Prostate gland (tissue), 2 donors: ENCODE data around the gene IKZF4. TPM values are rescaled to one million over a fixed set of nuclear protein-coding genes. Genes with fewer than 3 reads are reported as not detected.
A peak's percentile ranks its signal among the peaks of the same experiment; 100 is the strongest.
"Not testable (repeated sequence)": the region's sequence is repeated elsewhere in the genome, so short reads cannot be mapped to it uniquely, and the experiment has no call there.

Experiments used
- DNase-seq: peaks from one replicate; pipeline ENCODE4 v3.0.0-alpha.2; 2019; ENCODE audit warnings: low spot score
- H3K27ac ChIP-seq, 2 donors: fragments of 200-600 bp; sonication (generic); 2 replicates each; pipeline ENCODE4 v1.5.1; 2017 to 2019
- H3K27me3 ChIP-seq: fragments of 200-600 bp; sonication (generic); replicated peaks from 2 replicates; pipeline ENCODE4 v1.5.1; 2019; ENCODE audit not compliant: insufficient read depth
- H3K36me3 ChIP-seq, 2 donors: fragments of 200-600 bp; sonication (generic); 1 replicate in 1 of 2; 2 replicates in 1 of 2; pipeline versions ENCODE4 v1.5.1 to v1.8.1; 2017 to 2019
- H3K4me1 ChIP-seq: fragments of 200-600 bp; sonication (generic); replicated peaks from 2 replicates; pipeline ENCODE4 v1.5.1; 2019
- H3K4me3 ChIP-seq, 2 donors: fragments of 200-600 bp; sonication (generic); 2 replicates each; pipeline ENCODE4 v1.5.1; 2017 to 2019
- H3K9me3 ChIP-seq: fragments of 200-600 bp; sonication (generic); 2 replicates; pipeline ENCODE4 v1.5.1; 2017
- POLR2A ChIP-seq: fragments of 450-650 bp; IDR thresholded peaks from one replicate; pipeline ENCODE4 v1.6.1; 2016; ENCODE audit warnings: antibody characterized with exemption, mild to moderate bottlenecking
- POLR2AphosphoS5 ChIP-seq: sonication (generic); formaldehyde crosslinking; IDR thresholded peaks from one replicate; pipeline ENCODE4 v1.6.1; 2017; ENCODE audit warnings: antibody characterized with exemption
- WGBS: methylation state at CpG from one replicate; pipeline ENCODE4 v1.1.5; 2018; 5-methylcytosine and 5-hydroxymethylcytosine counted together
- intact Hi-C: fragments of 100-400 bp; cut with DNase I; formaldehyde crosslinking; loops from one replicate; pipeline ENCODE4 v1.14.2; 2022
- total RNA-seq, 2 donors: library from RNA; depleted of rRNA; stranded (reverse); fragments of >200 nt; gene quantifications; one replicate each; pipeline ENCODE4 v1.1.0, GENCODE V29; 2016
- TF ChIP-seq, protein P1 (sequence below), 4 experiments: fragments of 200-600 bp in 2 of 4; fragments of 450-650 bp in 2 of 4; sonication (generic) in 2 of 4; IDR thresholded peaks; 1 replicate in 3 of 4; 2 replicates in 1 of 4; pipeline ENCODE4 v1.5.1; 2016 to 2019; ENCODE audit warnings: antibody characterized with exemption in 4 of 4, mild to moderate bottlenecking in 2 of 4, moderate library complexity in 2 of 4

IKZF4 gene
- total RNA-seq, 2 donors from 2014 or later = 2.2 to 6.2 TPM

DNA sequence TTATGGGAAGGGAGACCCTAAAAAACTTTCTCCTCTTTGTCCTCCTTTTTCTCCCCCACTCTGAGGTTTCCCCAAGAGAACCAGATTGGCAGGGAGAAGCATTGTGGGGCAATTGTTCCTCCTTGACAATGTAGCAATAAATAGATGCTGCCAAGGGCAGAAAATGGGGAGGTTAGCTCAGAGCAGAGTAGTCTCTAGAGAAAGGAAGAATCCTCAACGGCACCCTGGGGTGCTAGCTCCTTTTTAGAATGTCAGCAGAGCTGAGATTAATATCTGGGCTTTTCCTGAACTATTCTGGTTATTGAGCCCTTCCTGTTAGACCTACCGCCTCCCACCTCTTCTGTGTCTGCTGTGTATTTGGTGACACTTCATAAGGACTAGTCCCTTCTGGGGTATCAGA is 16.3 kb downstream of the IKZF4 start:
- Histone ChIP-seq H3K27me3 (no peaks in the 10 kb centered on the region), H3K4me3 (no peak overlapping the region), H3K4me1 (no peaks in the 10 kb centered on the region), H3K27ac (no peak overlapping the region), H3K9me3 (no peaks in the 10 kb centered on the region), H3K36me3 (no peaks in the 10 kb centered on the region)
- WGBS = 60% methylated on average over 2 of the region's 2 CpGs
- no peak for DNase-seq
- intact Hi-C loops = no loop called here
- TF ChIP-seq POLR2A = no peak
- no peak for TF ChIP-seq POLR2AphosphoS5

- Histone ChIP-seq H3K27me3 (no peaks in the 10 kb centered on the region), H3K27ac (no peak overlapping the region), H3K9me3 (no peaks in the 10 kb centered on the region), H3K36me3 (no peaks in the 10 kb centered on the region), H3K4me3 (no peak overlapping the region), H3K4me1 (no peaks in the 10 kb centered on the region)
- WGBS = 70% methylated on average over 2 of the region's 2 CpGs
- no peak for DNase-seq
- intact Hi-C loops = no loop called here
- TF ChIP-seq, protein P1, sequence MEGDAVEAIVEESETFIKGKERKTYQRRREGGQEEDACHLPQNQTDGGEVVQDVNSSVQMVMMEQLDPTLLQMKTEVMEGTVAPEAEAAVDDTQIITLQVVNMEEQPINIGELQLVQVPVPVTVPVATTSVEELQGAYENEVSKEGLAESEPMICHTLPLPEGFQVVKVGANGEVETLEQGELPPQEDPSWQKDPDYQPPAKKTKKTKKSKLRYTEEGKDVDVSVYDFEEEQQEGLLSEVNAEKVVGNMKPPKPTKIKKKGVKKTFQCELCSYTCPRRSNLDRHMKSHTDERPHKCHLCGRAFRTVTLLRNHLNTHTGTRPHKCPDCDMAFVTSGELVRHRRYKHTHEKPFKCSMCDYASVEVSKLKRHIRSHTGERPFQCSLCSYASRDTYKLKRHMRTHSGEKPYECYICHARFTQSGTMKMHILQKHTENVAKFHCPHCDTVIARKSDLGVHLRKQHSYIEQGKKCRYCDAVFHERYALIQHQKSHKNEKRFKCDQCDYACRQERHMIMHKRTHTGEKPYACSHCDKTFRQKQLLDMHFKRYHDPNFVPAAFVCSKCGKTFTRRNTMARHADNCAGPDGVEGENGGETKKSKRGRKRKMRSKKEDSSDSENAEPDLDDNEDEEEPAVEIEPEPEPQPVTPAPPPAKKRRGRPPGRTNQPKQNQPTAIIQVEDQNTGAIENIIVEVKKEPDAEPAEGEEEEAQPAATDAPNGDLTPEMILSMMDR (IDR thresholded peaks at IDR 0.05) = no peak
- TF ChIP-seq POLR2AphosphoS5 = no peak
- TF ChIP-seq POLR2A = no peak
These were observed 17.3 kb downstream of the IKZF4 start for GRCh38 chr12:56038022-56038655.

GRCh38 chr12:56040151-56040550 is 19.3 kb downstream of the IKZF4 start:
- no peak for TF ChIP-seq POLR2A
- TF ChIP-seq, protein P1 (IDR thresholded peaks at IDR 0.05) = no peak
- no peak for TF ChIP-seq POLR2AphosphoS5
- Histone ChIP-seq H3K9me3 (no peaks in the 10 kb centered on the region), H3K27ac (no peak overlapping the region), H3K4me1 (no peaks in the 10 kb centered on the region), H3K27me3 (no peaks in the 10 kb centered on the region), H3K36me3 (no peaks in the 10 kb centered on the region), H3K4me3 (no peak overlapping the region)
- intact Hi-C loops = loop anchor here (5.0 to 10.0 kb wide), 3 partner anchors 43 to 305 kb away; partner anchors contain the start of genes ORMDL2, SARNP and SUOX
- no peak for DNase-seq
- 95% methylated on average over 1 of the region's 1 CpG for WGBS

DNA sequence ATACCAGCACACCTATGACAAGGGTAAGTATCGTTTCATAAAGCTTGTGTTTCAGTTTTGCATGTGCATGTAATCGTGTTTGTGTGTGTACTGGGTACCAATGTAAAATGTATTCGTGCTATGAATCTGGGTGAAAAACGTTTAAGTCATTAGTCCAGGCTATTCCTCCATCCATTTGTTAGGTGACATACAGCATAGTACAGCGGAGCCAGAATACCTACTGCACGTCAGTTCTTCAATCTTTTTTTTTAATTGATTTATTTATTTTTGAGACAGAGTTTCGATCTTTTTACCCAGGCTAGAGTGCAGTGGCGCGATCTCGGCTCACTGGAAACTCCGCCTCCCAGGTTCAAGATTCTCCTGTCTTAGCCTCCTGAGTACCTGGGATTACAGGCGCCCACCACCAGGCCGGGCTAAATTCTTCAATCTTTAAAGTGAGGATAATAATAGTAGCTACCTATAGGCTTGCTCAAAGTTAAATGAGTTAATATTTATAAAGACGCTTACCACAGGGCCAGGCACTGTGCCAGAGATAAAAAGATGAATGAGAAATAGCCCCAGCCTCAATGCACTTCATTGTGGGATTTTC is 20.2 kb downstream of the IKZF4 start:
- Histone ChIP-seq H3K36me3 (no peaks in the 10 kb centered on the region), H3K4me1 (no peaks in the 10 kb centered on the region), H3K27ac (peak overlapping the region; percentile 84 to 94), H3K9me3 (no peaks in the 10 kb centered on the region), H3K4me3 (peak overlapping the region; percentile 63 to 85), H3K27me3 (no peaks in the 10 kb centered on the region)
- TF ChIP-seq POLR2AphosphoS5 = no peak
- TF ChIP-seq, protein P1 (IDR thresholded peaks at IDR 0.05) = peak in 1 of 4 experiments; percentile 6
- no peak for DNase-seq
- intact Hi-C loops = loop anchor here (5.0 to 10.0 kb wide), 3 partner anchors 44 to 306 kb away; partner anchors contain the start of genes ORMDL2, SARNP and SUOX
- 54% methylated on average over 14 of the region's 14 CpGs for WGBS

DNA sequence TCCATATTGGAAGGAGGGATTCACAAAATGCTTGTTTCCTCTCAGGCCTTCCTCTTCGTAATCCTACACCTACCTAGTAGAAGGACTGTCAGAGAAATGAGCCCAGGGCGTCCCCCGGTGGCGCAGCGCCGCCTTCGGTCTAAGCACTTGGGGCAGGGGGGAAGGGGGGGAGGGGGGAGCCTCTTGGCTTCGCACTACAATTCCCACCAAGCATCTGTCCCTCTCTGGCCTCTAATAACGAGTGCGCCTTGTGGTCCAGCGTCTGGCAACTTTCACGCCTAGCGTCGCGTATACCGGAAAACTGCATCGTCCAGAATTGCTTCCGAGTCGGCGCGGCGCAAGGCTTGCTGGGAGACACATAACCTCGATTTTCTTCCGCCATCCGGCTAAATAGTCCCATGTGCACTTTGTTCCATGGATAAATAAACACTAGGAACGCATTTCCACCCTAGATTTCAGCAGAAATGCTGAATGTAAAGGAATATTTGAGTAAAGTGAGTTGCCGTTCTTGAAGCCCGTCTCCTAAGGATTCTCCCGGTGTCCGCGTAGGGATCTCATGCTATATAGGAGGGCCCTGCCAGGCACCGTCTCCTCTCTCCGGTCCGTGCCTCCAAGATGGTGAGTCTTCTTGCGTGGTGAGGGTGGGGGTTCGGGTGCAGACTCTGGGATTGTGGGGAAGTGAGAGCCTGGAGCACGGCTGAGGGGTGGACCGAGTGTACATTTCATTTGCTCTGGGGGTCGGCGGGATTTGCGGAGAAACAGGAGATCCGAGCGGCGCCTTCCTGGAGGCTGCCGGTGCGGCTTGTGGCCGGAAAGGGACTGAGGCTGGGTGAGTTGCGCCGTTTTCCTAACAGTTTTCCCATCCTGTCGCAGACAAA is 20.9 kb downstream of the IKZF4 start, which contains the start of gene RPS26:
Gene RPS26, plus strand, starts transcription at position 367 of the 878 bp plus-strand sequence. Its CDS starts 249 bp downstream, at position 616.
- Histone ChIP-seq H3K27me3 (no peaks in the 10 kb centered on the region), H3K4me3 (peak within 1 kb of the TSS; percentile 63 to 85), H3K4me1 (no peaks in the 10 kb centered on the region), H3K9me3 (no peaks in the 10 kb centered on the region), H3K36me3 (no peaks in the 10 kb centered on the region), H3K27ac (peak within 1 kb of the TSS; percentile 84 to 94)
- WGBS = under 1% methylated on average over 50 of the region's 50 CpGs
- TF ChIP-seq, protein P1 (IDR thresholded peaks at IDR 0.05) = peak in 2 of 4 experiments; percentile 16 to 39
- TF ChIP-seq POLR2AphosphoS5 (peak; percentile 97), POLR2A (peak; percentile 24)
- peak; percentile 94 for DNase-seq
- intact Hi-C loops = loop anchor here (5.0 to 10.0 kb wide), 3 partner anchors 44 to 307 kb away; partner anchors contain the start of genes ORMDL2, SARNP and SUOX

- Histone ChIP-seq H3K4me3 (peak overlapping the region; percentile 63 to 85), H3K27ac (peak overlapping the region; percentile 84 to 94)
- H3K36me3 ChIP-seq, H3K27me3 ChIP-seq, H3K4me1 ChIP-seq, DNase-seq, H3K9me3 ChIP-seq: not testable (repeated sequence)
- intact Hi-C loops = loop anchor here (5.0 to 10.0 kb wide), 3 partner anchors 45 to 308 kb away; partner anchors contain the start of genes ORMDL2, SARNP and SUOX
- WGBS = 1% methylated on average over 20 of the region's 20 CpGs
These were observed 21.6 kb downstream of the IKZF4 start for GRCh38 chr12:56042430-56042813.
